ENCODE measurements around the gene MAD2L2.

MAD2L2 gene

DNA sequence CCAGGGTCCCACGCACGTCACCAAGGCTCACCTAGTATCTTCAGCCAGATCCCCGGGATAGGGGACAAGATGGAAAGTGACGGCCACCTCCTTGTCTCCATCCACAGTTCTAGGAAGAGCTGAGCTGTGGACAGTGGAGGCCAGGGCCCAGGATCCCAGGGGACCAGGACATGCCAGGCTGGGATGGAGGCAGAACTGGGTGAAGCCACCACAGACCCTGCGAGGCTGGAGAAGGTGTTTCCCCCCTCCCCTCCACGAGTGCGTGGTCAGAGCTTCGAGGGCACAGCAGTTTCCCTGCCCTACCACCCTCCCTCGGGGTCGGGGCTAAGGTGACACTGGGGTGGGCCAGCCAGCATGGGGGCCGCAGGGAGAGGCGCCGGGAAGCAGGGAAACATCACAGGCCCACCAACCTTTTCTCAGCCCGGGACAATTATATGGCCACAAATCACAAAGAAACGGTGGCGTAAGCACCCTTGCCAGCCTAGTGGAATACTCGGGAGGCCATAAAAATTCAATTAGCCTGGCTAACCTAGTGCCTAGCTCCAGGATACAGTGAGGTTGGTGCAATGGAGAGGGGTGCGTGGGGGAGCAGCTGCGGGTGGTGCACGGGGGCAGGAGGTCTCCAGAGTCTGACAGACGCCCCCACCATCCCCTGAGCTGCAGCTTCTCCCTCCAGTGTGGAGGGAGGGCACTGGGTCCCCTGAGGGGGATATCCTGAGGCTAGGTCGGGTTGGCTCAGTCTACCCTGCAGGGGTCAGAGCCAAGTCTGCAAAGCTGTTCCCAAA lies 23.9 kb upstream of the MAD2L2 start:
- TF ChIP-seq, protein P1, sequence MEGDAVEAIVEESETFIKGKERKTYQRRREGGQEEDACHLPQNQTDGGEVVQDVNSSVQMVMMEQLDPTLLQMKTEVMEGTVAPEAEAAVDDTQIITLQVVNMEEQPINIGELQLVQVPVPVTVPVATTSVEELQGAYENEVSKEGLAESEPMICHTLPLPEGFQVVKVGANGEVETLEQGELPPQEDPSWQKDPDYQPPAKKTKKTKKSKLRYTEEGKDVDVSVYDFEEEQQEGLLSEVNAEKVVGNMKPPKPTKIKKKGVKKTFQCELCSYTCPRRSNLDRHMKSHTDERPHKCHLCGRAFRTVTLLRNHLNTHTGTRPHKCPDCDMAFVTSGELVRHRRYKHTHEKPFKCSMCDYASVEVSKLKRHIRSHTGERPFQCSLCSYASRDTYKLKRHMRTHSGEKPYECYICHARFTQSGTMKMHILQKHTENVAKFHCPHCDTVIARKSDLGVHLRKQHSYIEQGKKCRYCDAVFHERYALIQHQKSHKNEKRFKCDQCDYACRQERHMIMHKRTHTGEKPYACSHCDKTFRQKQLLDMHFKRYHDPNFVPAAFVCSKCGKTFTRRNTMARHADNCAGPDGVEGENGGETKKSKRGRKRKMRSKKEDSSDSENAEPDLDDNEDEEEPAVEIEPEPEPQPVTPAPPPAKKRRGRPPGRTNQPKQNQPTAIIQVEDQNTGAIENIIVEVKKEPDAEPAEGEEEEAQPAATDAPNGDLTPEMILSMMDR (IDR thresholded peaks at IDR 0.05; ENCODE audit: extremely low read depth, missing control alignments): no peak
- DNase-seq (ENCODE audit: low spot score): peak; percentile 41

DNA sequence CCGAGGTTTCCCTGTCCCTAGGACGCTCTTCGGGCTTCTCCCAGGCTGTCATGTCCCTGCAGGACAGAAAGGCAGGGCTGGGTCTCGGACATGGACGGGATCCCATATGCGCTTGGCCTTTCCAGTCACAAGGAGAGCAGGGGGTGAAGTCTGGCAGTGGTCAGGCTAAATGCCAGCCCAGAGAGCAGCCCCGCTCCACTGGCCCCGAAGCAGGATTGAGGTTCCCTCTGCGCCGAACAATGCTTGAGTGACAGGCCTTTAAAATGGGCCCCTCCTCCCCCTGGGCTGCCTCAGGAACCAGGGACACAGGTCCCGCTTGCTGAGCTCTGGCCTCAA lies 23.2 kb upstream of the MAD2L2 start:
- peak; percentile 41 for DNase-seq (ENCODE audit: low spot score)
- TF ChIP-seq, protein P1 (IDR thresholded peaks at IDR 0.05; ENCODE audit: extremely low read depth, missing control alignments): no peak

DNA sequence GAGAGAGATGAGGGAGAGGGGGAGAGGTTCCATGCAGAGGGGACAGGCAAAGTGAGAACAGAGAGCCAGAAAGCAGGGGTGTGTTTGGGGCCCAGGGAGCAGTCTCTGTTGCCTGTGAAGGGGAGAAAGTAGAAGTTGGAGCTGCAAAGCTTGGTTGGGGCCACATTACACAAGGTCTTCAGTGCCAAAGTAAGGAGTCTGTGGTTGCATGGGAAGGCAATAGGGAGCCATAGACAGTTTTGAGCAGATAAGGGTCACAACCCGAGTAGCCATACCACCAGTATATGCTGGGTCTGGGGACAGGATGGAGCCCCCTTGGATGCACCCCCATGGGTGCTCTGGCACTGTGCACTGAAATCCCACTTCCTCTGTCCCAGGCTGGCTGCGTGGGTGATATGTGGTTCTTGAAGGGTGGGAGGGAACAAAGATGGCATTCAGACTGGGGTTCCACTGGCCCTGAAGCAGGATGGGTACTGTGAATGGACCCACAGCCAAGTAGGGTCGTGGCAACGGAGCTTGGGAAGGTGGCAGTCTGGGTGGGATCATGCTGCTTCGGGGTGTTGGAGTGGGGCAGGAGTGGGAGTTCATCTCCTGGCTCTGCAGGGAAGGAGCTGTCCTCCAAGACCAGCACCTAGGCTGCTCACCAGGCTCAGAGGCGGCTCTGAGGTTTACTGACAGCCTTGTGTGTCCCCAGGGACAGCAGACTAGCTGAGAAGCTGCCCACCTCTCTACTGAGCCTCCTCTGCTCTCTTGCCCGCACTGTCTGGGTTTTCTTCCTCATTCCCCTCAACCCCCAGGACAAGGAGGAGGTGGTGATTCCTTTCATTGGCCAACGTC lies 22.6 kb upstream of the MAD2L2 start:
- peak; percentile 34 for DNase-seq (ENCODE audit: low spot score)
- TF ChIP-seq, protein P1 (IDR thresholded peaks at IDR 0.05; ENCODE audit: extremely low read depth, missing control alignments): no peak

DNA sequence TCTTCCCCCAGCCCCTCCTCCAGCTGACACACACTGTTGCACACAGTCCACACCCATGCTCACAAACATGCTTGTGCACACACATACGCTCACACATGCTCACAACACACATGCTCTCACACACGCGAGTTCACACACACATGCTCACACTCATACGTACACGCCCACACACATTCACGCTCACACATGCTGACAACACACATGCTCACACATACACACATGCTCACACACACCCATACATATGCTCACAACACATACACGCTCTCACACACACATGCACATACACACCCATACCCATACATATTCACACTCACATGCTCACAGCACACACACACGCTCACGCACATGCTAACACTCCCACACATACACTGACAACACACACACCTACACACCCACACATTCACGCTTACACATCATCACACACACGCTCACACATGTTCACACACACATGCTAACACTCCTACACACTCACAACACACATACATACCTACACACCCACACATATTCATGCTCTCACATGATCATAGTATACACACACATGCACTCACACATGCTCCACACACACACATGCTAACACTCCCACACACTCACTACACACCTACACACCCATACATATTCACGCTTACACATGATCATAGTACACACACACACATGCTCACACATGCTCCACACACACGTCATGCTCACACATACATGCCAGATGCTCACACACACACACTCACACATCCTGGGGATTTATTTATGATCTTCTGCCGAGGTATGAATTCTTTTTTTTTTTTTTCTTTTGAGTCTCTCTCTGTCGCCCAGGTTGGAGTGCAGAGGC lies 21.2 kb upstream of the MAD2L2 start:
- TF ChIP-seq, protein P1 (IDR thresholded peaks at IDR 0.05; ENCODE audit: extremely low read depth, missing control alignments): no peak
- DNase-seq (ENCODE audit: low spot score): no peak

DNA sequence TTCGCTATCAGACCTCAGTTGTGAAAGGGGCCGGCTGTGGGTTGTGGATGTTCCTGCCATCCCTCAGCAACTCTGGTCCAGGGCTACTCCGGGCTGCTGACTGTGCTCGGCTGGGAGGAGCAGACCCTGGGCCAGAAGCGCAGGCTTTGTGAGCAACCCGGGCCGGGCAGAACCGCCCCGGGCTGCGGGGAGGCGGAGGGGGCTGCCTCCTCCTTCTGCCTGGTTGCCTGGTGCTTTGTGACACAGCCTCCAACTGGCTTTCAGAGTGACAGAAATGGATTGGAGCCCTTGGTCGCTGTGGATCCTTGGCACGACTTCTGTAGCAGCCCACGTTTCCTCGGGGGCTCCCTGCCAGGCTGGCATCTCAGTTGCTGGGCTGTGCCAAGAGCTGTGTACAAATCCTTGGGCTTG lies 20.6 kb upstream of the MAD2L2 start:
- TF ChIP-seq, protein P1 (IDR thresholded peaks at IDR 0.05; ENCODE audit: extremely low read depth, missing control alignments): no peak
- DNase-seq (ENCODE audit: low spot score): no peak

DNA sequence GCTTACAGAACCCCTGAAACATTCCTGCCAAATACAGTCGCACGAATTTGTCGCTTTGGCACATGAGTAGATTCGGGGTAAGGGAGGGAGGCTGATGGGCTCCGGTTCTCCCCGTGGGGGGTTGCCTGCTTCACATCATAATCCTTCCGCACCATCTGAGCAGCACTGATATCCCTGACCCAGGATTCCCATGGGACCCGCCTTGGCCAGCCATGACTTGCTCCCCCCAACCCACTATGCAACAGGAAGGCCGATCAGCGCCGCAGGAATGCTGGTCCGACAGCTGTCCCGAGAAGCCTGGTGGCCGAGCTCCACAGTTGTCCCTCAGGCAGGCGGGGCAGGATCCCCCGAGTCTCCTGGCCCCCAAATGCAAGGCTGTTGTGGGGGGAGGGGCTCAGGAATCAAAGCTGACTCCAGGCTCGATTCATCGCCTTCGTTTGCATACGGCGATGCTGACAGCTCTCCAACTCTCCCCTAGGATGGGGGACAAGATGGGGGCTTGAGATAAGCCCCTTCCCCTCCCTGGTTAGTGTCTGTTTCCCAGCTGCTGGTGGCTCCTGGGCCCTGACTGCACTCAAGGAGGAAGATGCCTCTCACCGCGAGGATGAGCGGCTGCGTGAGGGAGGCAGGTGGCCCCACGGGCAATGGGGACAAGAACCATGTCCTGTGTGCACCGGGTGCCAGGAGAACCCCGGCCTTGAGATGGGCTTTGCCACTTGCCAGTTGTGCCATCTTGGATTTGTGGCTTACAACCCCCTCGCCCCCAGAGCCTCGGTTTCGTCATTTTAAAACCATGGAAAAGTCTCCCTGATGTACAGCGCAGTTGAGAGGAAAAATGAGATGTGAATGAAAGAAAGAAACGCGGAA lies 19.9 kb upstream of the MAD2L2 start:
- TF ChIP-seq, protein P1 (IDR thresholded peaks at IDR 0.05; ENCODE audit: extremely low read depth, missing control alignments): no peak
- no peak for DNase-seq (ENCODE audit: low spot score)
